ENCODE results near the gene RAPSN. TPM values are rescaled to one million over a fixed set of nuclear protein-coding genes. Genes with fewer than 3 reads are reported as not detected.

RAPSN gene
- polyA plus RNA-seq, 1 donor (not counting 4 experiments of a cell fraction or from before 2014, with no cell fraction given) = 0.28 TPM

DNA sequence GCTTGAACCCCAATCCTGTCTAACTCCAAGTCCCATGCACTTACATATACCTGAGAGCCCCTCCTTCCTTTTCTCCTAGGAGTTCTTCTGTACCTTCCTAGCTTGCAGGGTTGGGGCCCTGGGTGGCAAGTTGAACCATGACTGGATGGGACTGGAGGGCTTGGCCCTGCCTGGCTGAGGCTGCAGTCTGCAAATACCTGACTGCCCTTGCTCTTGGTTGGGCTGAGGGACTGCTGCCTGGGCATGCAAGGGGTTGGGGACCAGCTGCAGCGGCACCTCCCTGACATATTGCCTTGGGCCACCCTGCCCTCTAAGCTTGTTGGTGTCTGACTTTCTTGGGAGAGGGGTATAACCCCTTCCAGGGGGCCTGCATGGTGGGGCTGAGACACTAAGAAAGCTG is 50.4 kb downstream of the RAPSN start:
- no peak for DNase-seq (ENCODE audit: low read depth, low spot score)
- Histone ChIP-seq H3K36me3 (ENCODE audit: control insufficient read depth in 2 of 2, extremely low read depth in 1 of 2, insufficient read depth in 2 of 2, low read length in 2 of 2) (no peaks in the 10 kb centered on the region), H3K4me1 (ENCODE audit: control insufficient read depth, extremely low read depth, insufficient read depth, low read length) (peaks cover 21% of the 10 kb centered on the region), H3K4me2 (ENCODE audit: control insufficient read depth, extremely low read depth, insufficient read depth, low read depth, low read length) (peak overlapping the region; percentile 10), H3K27me3 (ENCODE audit: control insufficient read depth, extremely low read depth, insufficient read depth, low read length) (no peaks in the 10 kb centered on the region), H2AFZ (ENCODE audit: control insufficient read depth, low read length) (no peak overlapping the region), H3K9ac (ENCODE audit: control insufficient read depth, extremely low read depth, insufficient read depth, low read length) (no peak overlapping the region), H3K27ac (ENCODE audit: control insufficient read depth, insufficient read depth, low read length) (no peak overlapping the region), H4K20me1 (ENCODE audit: control insufficient read depth, extremely low read depth, insufficient read depth, low read length) (no peaks in the 10 kb centered on the region), H3K9me3 (ENCODE audit: control insufficient read depth, low read depth, low read length) (no peaks in the 10 kb centered on the region), H3K4me3 (ENCODE audit: control insufficient read depth in 2 of 3, extremely low read depth in 1 of 3, insufficient read depth in 2 of 3, low read depth in 1 of 3, low read length in 3 of 3) (no peak overlapping the region), H3K79me2 (ENCODE audit: control insufficient read depth, insufficient read depth, low read length) (no peaks in the 10 kb centered on the region), H3K9me1 (ENCODE audit: control insufficient read depth, extremely low read depth, insufficient read depth, low read length) (no peaks in the 10 kb centered on the region)
- no peak for TF ChIP-seq EZH2 (IDR thresholded peaks at IDR 0.05; ENCODE audit: low read length)
- TF ChIP-seq, protein P1, sequence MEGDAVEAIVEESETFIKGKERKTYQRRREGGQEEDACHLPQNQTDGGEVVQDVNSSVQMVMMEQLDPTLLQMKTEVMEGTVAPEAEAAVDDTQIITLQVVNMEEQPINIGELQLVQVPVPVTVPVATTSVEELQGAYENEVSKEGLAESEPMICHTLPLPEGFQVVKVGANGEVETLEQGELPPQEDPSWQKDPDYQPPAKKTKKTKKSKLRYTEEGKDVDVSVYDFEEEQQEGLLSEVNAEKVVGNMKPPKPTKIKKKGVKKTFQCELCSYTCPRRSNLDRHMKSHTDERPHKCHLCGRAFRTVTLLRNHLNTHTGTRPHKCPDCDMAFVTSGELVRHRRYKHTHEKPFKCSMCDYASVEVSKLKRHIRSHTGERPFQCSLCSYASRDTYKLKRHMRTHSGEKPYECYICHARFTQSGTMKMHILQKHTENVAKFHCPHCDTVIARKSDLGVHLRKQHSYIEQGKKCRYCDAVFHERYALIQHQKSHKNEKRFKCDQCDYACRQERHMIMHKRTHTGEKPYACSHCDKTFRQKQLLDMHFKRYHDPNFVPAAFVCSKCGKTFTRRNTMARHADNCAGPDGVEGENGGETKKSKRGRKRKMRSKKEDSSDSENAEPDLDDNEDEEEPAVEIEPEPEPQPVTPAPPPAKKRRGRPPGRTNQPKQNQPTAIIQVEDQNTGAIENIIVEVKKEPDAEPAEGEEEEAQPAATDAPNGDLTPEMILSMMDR (optimal IDR thresholded peaks at IDR 0.05 in 1 of 3, IDR thresholded peaks at IDR 0.05 in 1 of 3, conservative IDR thresholded peaks at IDR 0.05 in 1 of 3; ENCODE audit: extremely low read depth in 1 of 3, insufficient read depth in 2 of 3, low read length in 3 of 3) = no peak
- FAIRE-seq = no peak
- dilution Hi-C loops (cut with MboI; ENCODE audit: extremely low pct_ligation_motif_present, low sequenced_read_pairs) = no loop called here

DNA sequence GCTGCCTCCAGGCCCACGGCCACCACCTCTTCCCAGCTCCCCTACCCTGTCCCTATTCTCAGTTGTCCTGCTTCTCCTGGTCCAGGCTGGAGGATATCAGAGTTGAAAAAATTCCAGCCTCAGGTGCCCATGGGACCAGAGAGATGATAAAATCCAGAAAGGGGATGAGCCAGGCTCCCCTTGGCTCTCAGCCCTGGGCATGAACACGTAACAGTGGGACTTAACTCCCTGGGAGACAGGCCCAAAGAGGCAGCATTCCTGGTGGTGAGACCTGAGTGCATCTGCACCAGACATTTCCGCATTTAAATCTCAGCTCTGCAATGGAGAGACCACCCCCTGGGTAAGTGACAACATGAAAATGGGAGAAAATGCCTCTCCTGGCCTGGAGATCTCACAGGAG is 50.9 kb downstream of the RAPSN start:
- no peak overlapping the region for H3K4me3 ChIP-seq (ENCODE audit: control insufficient read depth in 2 of 3, extremely low read depth in 1 of 3, insufficient read depth in 2 of 3, low read depth in 1 of 3, low read length in 3 of 3)
- H3K79me2 ChIP-seq (ENCODE audit: control insufficient read depth, insufficient read depth, low read length) = no peaks in the 10 kb centered on the region
- H3K9ac ChIP-seq (ENCODE audit: control insufficient read depth, extremely low read depth, insufficient read depth, low read length) = no peak overlapping the region
- no peak for TF ChIP-seq EZH2 (IDR thresholded peaks at IDR 0.05; ENCODE audit: low read length)
- TF ChIP-seq, protein P1 (optimal IDR thresholded peaks at IDR 0.05 in 1 of 3, IDR thresholded peaks at IDR 0.05 in 1 of 3, conservative IDR thresholded peaks at IDR 0.05 in 1 of 3; ENCODE audit: extremely low read depth in 1 of 3, insufficient read depth in 2 of 3, low read length in 3 of 3) = no peak
- no peak overlapping the region for H3K4me2 ChIP-seq (ENCODE audit: control insufficient read depth, extremely low read depth, insufficient read depth, low read depth, low read length)
- dilution Hi-C loops (cut with MboI; ENCODE audit: extremely low pct_ligation_motif_present, low sequenced_read_pairs) = no loop called here
- H3K9me3 ChIP-seq (ENCODE audit: control insufficient read depth, low read depth, low read length) = no peaks in the 10 kb centered on the region
- no peaks in the 10 kb centered on the region for H3K36me3 ChIP-seq (ENCODE audit: control insufficient read depth in 2 of 2, extremely low read depth in 1 of 2, insufficient read depth in 2 of 2, low read length in 2 of 2)
- H2AFZ ChIP-seq (ENCODE audit: control insufficient read depth, low read length) = no peak overlapping the region
- H3K27me3 ChIP-seq (ENCODE audit: control insufficient read depth, extremely low read depth, insufficient read depth, low read length) = no peaks in the 10 kb centered on the region
- no peak for DNase-seq (ENCODE audit: low read depth, low spot score)
- no peaks in the 10 kb centered on the region for H4K20me1 ChIP-seq (ENCODE audit: control insufficient read depth, extremely low read depth, insufficient read depth, low read length)
- no peaks in the 10 kb centered on the region for H3K9me1 ChIP-seq (ENCODE audit: control insufficient read depth, extremely low read depth, insufficient read depth, low read length)
- H3K27ac ChIP-seq (ENCODE audit: control insufficient read depth, insufficient read depth, low read length) = no peak overlapping the region
- FAIRE-seq = no peak
- H3K4me1 ChIP-seq (ENCODE audit: control insufficient read depth, extremely low read depth, insufficient read depth, low read length) = peaks cover 21% of the 10 kb centered on the region

Data from keratinocyte (primary cell).